ENCODE data around the gene MPHOSPH8. TPM values are rescaled to one million over a fixed set of nuclear protein-coding genes. Genes with fewer than 3 reads are reported as not detected.

Gene MPHOSPH8
- total RNA-seq (10 to 100 TPM in 3 of 4 donors, 1 to 10 TPM in 1; 9.2 to 15.6 (median 13.3) TPM), polyA plus RNA-seq (10 to 100 TPM in 1 of 3 donors, 1 to 10 TPM in 2; 9.0 to 20.6 (median 9.9) TPM)
- long read RNA-seq, donor 1, partial matches to known transcripts = 8 of 9 reads
- long read RNA-seq, donor 1, other reads (novel, unspliced or antisense) = 1 of 9 reads
- long read RNA-seq, donor 2, partial matches to known transcripts = 20 of 22 reads
- long read RNA-seq, donor 2, other reads (novel, unspliced or antisense) = 2 of 22 reads

- peak; percentile 99 for ATAC-seq
- intact Hi-C loops (cut with DNase I) = loop anchor here in 1 of 2 donors (10.0 kb wide), 1 partner anchor 151 kb away; the partner anchor contains the start of gene PSPC1
- DNase-seq = peak; percentile 94 to 95
- H3K27ac ChIP-seq = peak within 1 kb of the TSS; percentile 87
- TF ChIP-seq CTCF (IDR thresholded peaks at IDR 0.05) = no peak
- no peaks in the 10 kb centered on the region for H3K9me3 ChIP-seq
- peak within 1 kb of the TSS; percentile 89 for H3K4me3 ChIP-seq
- H3K4me1 ChIP-seq = peaks cover 15% of the 10 kb centered on the region
- H3K36me3 ChIP-seq (ENCODE audit: insufficient read depth in 1 of 2, low read depth in 1 of 2) = no peaks in the 10 kb centered on the region
- no peaks in the 10 kb centered on the region for H3K27me3 ChIP-seq (ENCODE audit: insufficient read depth in 3 of 3, low read length in 2 of 3)
- WGBS, 3 donors = 0 to 1% (median 0%) methylated on average over 58 of the region's 58 CpGs
Observed at GRCh38 chr13:19633479-19634255, at the start of gene MPHOSPH8. TSS of gene MPHOSPH8 (plus strand) at chr13:19633659. CDS start at chr13:19633749, 90 bp downstream.

GRCh38 chr13:19586904-19587634 lies 46.4 kb upstream of the MPHOSPH8 start:
- Histone ChIP-seq H3K36me3 (ENCODE audit: insufficient read depth in 1 of 2, low read depth in 1 of 2) (no peaks in the 10 kb centered on the region), H3K9me3 (peaks cover 5% of the 10 kb centered on the region), H3K4me1 (no peaks in the 10 kb centered on the region), H3K4me3 (no peak overlapping the region), H3K27ac (no peak overlapping the region), H3K27me3 (ENCODE audit: insufficient read depth in 3 of 3, low read length in 2 of 3) (peaks cover 0 to 2% (median 0%) of the 10 kb centered on the region in 3 donors)
- DNase-seq (peak; percentile 29 to 59), ATAC-seq (peak in 2 of 4 donors; percentile 16 to 42)
- WGBS, 3 donors = 33 to 35% (median 33%) methylated on average over 17 of the region's 17 CpGs
- intact Hi-C loops (cut with DNase I) = no loop called here
- no peak for TF ChIP-seq CTCF (IDR thresholded peaks at IDR 0.05)

GRCh38 chr13:19587635-19588300 lies 45.7 kb upstream of the MPHOSPH8 start:
- no peak overlapping the region for H3K27ac ChIP-seq
- peak in 3 of 4 donors; percentile 59 to 69 (median 69) for ATAC-seq
- H3K4me1 ChIP-seq = no peaks in the 10 kb centered on the region
- intact Hi-C loops (cut with DNase I) = no loop called here
- H3K36me3 ChIP-seq (ENCODE audit: insufficient read depth in 1 of 2, low read depth in 1 of 2) = no peaks in the 10 kb centered on the region
- no peak for DNase-seq
- peaks cover 0 to 2% (median 0%) of the 10 kb centered on the region in 3 donors for H3K27me3 ChIP-seq (ENCODE audit: insufficient read depth in 3 of 3, low read length in 2 of 3)
- 64 to 67% (median 66%) methylated on average over 9 of the region's 9 CpGs for WGBS, 3 donors
- peak; percentile 48 for TF ChIP-seq CTCF (IDR thresholded peaks at IDR 0.05)
- H3K4me3 ChIP-seq = no peak overlapping the region
- peaks cover 5% of the 10 kb centered on the region for H3K9me3 ChIP-seq

GRCh38 chr13:19589312-19589711 lies 44.1 kb upstream of the MPHOSPH8 start:
- Histone ChIP-seq H3K27me3 (ENCODE audit: insufficient read depth in 3 of 3, low read length in 2 of 3) (peaks cover 0 to 2% (median 0%) of the 10 kb centered on the region in 3 donors), H3K9me3 (no peaks in the 10 kb centered on the region), H3K27ac (no peak overlapping the region), H3K4me3 (no peak overlapping the region), H3K36me3 (ENCODE audit: insufficient read depth in 1 of 2, low read depth in 1 of 2) (no peaks in the 10 kb centered on the region), H3K4me1 (no peaks in the 10 kb centered on the region)
- DNase-seq = no peak
- no peak for ATAC-seq
- WGBS, 3 donors = 66 to 68% (median 67%) methylated on average over 2 of the region's 2 CpGs
- no peak for TF ChIP-seq CTCF (IDR thresholded peaks at IDR 0.05)
- intact Hi-C loops (cut with DNase I) = no loop called here

All from psoas muscle (tissue), 8 donors.